HS-27A (cell line): ENCODE measurements around the gene ARHGAP22.

Experiments used
- DNase-seq: peaks from one replicate; pipeline ENCODE4 v3.0.0-alpha.2; 2012; ENCODE audit warnings: low read depth, missing footprints

The ARHGAP22 gene

GRCh38 chr10:48533540-48533939, 71.3 kb downstream of the ARHGAP22 start:
- no peak for DNase-seq

- no peak for DNase-seq
Observed at GRCh38 chr10:48531486-48531885, 73.4 kb downstream of the ARHGAP22 start.

- DNase-seq, result no peak
Observed at GRCh38 chr10:48529331-48529730, 75.5 kb downstream of the ARHGAP22 start.

- DNase-seq, result no peak
Observed at GRCh38 chr10:48527756-48528155, 77.1 kb downstream of the ARHGAP22 start.

GRCh38 chr10:48526846-48527505, 77.9 kb downstream of the ARHGAP22 start:
- no peak for DNase-seq

- no peak for DNase-seq
Observed at GRCh38 chr10:48526011-48526821, 78.7 kb downstream of the ARHGAP22 start.

- DNase-seq, result no peak
Observed at GRCh38 chr10:48525113-48525512, 79.8 kb downstream of the ARHGAP22 start.

- no peak for DNase-seq
Observed at GRCh38 chr10:48523820-48524758, 80.8 kb downstream of the ARHGAP22 start.

- peak; percentile 57 for DNase-seq
Observed at GRCh38 chr10:48523212-48523819, 81.6 kb downstream of the ARHGAP22 start.

- DNase-seq, result no peak
Observed at GRCh38 chr10:48522011-48522765, 82.7 kb downstream of the ARHGAP22 start.

- DNase-seq, result no peak
Observed at GRCh38 chr10:48520594-48520993, 84.3 kb downstream of the ARHGAP22 start.

DNA sequence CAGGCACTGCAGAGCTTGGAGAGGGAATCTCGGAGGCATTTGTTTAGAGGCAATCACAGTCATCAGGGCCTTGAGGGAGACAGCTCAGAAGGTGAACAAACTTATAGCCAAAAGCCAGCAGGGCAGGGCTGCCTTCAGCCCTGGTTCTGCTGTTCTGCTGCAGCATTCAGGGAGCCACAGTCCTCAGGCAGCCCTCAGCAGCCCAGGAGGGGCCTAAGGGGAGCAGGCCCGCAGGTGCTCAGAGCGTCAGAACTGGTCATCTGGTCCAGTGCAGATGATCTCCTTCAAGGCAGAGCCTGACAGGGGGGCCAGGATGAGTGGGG, 84.7 kb downstream of the ARHGAP22 start:
- DNase-seq, result no peak

GRCh38 chr10:48519481-48520183, 85.2 kb downstream of the ARHGAP22 start:
- DNase-seq, result no peak

DNA sequence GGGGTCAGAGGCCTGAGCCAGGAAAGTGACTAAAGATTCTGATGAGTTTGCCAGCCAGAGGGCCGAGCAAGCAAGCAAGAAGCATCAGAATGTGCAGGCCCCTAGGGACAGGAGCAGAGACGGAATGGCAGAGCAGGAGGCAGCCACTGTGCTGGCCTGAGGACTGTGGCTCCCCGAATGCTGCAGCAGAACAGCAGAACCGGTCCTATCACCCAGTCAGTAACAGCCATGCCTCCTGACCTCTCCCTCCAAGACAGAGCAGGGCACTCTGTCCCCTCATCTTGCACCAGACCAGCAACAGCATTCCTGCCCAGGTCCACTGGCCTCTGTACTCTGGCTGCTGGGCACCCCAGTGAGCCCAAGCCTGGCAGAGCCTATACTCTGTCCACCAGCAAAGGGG, 85.9 kb downstream of the ARHGAP22 start:
- no peak for DNase-seq

- DNase-seq, result no peak
Observed at GRCh38 chr10:48517911-48518811, 86.7 kb downstream of the ARHGAP22 start.

- no peak for DNase-seq
Observed at GRCh38 chr10:48517482-48517881, 87.4 kb downstream of the ARHGAP22 start.

DNA sequence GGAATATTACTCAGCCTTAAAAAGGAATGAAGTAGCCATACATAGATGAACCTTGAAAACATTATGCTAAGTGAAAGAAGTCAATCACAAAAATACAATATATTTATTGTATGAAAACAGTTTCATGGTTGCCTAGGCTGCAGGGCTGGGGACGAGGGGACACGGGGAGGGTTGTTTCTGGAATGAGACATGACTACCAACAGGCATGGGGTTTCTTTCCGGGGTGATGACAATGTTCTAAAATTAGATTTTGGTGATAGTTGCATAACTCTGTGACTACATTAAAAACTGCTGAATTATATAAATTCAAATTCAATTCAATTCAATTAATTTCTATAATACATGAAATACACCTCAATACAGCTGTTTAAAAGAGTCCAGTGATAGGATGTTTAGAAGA, 88.0 kb downstream of the ARHGAP22 start:
- no peak for DNase-seq

DNA sequence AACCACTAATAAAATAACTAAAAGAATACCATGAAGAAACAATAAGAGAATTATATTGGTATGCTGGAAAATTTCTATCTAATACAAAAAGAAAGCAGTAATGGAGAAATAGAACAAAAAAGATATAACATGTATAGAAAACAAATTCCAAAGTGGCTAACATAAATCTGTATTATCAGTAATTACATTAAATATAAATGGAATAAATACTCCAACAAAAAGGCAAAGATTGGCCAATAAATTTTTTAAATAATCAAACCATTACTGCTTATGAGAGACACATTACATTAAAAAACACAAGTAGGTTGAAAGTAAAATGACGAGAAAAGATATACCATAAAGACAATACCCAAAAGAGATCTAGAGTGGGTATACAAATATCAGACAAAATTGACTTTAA, 90.0 kb downstream of the ARHGAP22 start:
- no peak for DNase-seq

- no peak for DNase-seq
Observed at GRCh38 chr10:48514255-48514654, 90.6 kb downstream of the ARHGAP22 start.

DNA sequence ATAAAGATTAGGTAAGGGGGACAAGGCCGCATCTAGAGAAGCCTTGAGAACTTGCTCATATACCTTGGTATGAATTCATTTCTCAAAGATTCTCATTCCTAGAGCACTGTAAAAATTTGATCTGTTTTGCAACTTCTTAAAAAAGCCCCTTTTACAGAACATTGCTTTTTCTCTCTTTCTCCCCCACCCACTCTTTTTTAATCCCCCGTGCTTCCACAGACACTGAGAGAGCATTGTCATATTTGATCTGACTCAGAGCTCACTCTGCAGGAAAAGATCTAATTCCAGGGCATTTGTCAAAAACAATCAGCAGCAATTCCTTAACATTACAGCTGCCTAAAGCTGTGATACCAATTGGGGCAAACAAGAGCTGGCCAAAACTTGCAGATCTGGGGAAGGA, 92.0 kb downstream of the ARHGAP22 start:
- DNase-seq, result no peak
